ENCODE measurements around the gene ALOX15. TPM values are rescaled to one million over a fixed set of nuclear protein-coding genes. Genes with fewer than 3 reads are reported as not detected.
"Not testable (repeated sequence)": the region's sequence is repeated elsewhere in the genome, so short reads cannot be mapped to it uniquely, and the experiment has no call there.

The ALOX15 gene
- total RNA-seq, 1 experiment from 2014 or later = not detected

DNA sequence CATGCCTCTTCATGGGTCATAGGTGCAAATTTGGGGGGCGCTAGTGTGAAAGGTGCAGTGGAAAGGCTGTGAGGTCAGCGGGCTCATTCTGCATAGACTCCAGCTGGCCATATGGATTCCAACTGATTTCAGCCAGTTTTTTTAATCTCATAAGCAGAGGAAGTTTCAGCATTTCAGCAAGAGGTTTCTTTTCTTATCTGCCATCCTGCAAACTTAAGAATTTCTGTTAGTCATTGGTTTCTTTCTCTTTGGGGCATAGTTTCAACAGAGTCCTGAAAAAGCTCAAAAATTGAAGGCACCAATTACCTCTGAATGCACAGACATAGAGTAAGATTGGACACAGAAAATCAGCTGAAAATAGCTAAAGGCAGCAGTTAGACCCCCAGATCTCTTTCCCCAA lies 16.2 kb upstream of the ALOX15 start:
- no TSS peak for BruUV-seq (replicated peaks)
- Histone ChIP-seq H4K20me1 (ENCODE audit: low read length) (no peaks in the 10 kb centered on the region), H3K27me3 (ENCODE audit: low read length) (no peaks in the 10 kb centered on the region), H3F3A (ENCODE audit: low read length, unreplicated experiment) (no peaks in the 10 kb centered on the region), H3K27ac (ENCODE audit: low read length) (no peak overlapping the region), H3K36me3 (ENCODE audit: low read depth, low read length) (no peaks in the 10 kb centered on the region), H3K9me2 (replicated peaks; ENCODE audit: low read length) (no peaks in the 10 kb centered on the region), H3K4me2 (ENCODE audit: low read length) (no peak overlapping the region), H2AFZ (ENCODE audit: low read length) (no peak overlapping the region), H3K9ac (ENCODE audit: low read length) (no peak overlapping the region), H3K4me1 (ENCODE audit: insufficient read depth, low read length) (no peaks in the 10 kb centered on the region), H3K9me3 (ENCODE audit: low read length) (no peaks in the 10 kb centered on the region), H3K4me3 (ENCODE audit: low read length) (no peak overlapping the region), H3K79me2 (ENCODE audit: low read length) (no peaks in the 10 kb centered on the region)
- TF ChIP-seq EZH2phosphoT487 (IDR thresholded peaks at IDR 0.05; ENCODE audit: borderline replicate concordance, low read length) = no peak
- ChIA-PET CTCF (no interaction called here), POLR2A (ENCODE audit: unreplicated experiment) (no interaction called here)
- ATAC-seq = no peak
- intact Hi-C loops (cut with micrococcal nuclease) = no loop called here
- DNase-seq = no peak

DNA sequence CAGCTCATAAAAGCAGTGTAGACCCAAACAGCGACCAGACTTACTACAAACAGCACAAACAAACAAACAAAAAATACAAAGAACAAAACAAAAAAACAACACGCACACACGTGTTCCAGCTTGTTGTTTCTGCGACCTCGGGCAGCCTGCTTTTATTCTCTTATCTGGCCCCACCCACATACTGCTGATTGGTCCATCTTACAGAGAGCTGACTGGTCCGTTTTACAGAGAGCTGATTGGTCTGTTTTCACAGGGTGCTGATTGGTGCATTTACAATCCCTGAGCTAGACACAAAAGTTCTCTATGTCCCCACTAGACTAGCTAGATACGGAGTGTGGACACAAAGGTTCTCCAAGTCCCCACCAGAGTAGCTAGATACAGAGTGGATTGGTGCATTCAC lies 14.5 kb upstream of the ALOX15 start:
- H2AFZ ChIP-seq (ENCODE audit: low read length); H3K9me3 ChIP-seq (ENCODE audit: low read length); H3K4me3 ChIP-seq (ENCODE audit: low read length); H3K4me1 ChIP-seq (ENCODE audit: insufficient read depth, low read length); H3K27ac ChIP-seq (ENCODE audit: low read length); CTCF ChIA-PET; ATAC-seq; H3K9ac ChIP-seq (ENCODE audit: low read length); H4K20me1 ChIP-seq (ENCODE audit: low read length); DNase-seq; H3K36me3 ChIP-seq (ENCODE audit: low read depth, low read length); H3F3A ChIP-seq (ENCODE audit: low read length, unreplicated experiment); H3K79me2 ChIP-seq (ENCODE audit: low read length); H3K9me2 ChIP-seq (replicated peaks; ENCODE audit: low read length); H3K4me2 ChIP-seq (ENCODE audit: low read length); intact Hi-C loops (cut with micrococcal nuclease); H3K27me3 ChIP-seq (ENCODE audit: low read length); BruUV-seq (replicated peaks): not testable (repeated sequence)
- POLR2A ChIA-PET (ENCODE audit: unreplicated experiment) = interaction anchor here (0.7 kb wide), 1 partner anchor 1983 kb away, joined by 6 read pairs; no protein-coding TSS in a partner anchor

DNA sequence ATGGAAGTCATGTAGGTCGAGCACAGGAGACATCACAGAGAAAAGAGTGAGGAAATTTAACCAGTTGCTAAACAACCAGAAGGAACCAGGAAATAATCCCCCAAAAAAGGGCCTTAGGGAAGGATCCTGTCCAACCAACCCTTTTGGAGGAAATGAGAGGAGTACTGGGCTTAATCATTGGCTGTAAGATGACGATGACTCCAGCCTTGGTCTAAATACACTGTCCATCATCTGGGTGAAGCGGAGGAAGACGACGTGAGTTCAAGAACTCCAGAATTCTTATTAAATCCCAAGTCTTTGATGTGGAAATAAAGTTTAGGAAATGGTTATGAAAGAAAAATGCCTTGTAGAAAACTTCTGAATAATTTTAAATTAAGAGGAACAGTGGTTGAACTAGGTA lies 11.5 kb upstream of the ALOX15 start:
- no peak overlapping the region for H3K4me2 ChIP-seq (ENCODE audit: low read length)
- CTCF ChIA-PET = no interaction called here
- H3K27me3 ChIP-seq (ENCODE audit: low read length) = no peaks in the 10 kb centered on the region
- H3F3A ChIP-seq (ENCODE audit: low read length, unreplicated experiment) = no peaks in the 10 kb centered on the region
- H3K4me3 ChIP-seq (ENCODE audit: low read length) = no peak overlapping the region
- no peaks in the 10 kb centered on the region for H3K4me1 ChIP-seq (ENCODE audit: insufficient read depth, low read length)
- H3K9me3 ChIP-seq (ENCODE audit: low read length) = no peaks in the 10 kb centered on the region
- no peaks in the 10 kb centered on the region for H3K36me3 ChIP-seq (ENCODE audit: low read depth, low read length)
- no peak overlapping the region for H2AFZ ChIP-seq (ENCODE audit: low read length)
- ATAC-seq (no peak), DNase-seq (no peak)
- H3K79me2 ChIP-seq (ENCODE audit: low read length) = no peaks in the 10 kb centered on the region
- no TSS peak for BruUV-seq (replicated peaks)
- POLR2A ChIA-PET (ENCODE audit: unreplicated experiment) = no interaction called here
- intact Hi-C loops (cut with micrococcal nuclease) = no loop called here
- TF ChIP-seq EZH2phosphoT487 (IDR thresholded peaks at IDR 0.05; ENCODE audit: borderline replicate concordance, low read length) (no peak), EZH2 (IDR thresholded peaks at IDR 0.05; ENCODE audit: low read length, unreplicated experiment) (no peak)
- TF ChIP-seq, protein P1, sequence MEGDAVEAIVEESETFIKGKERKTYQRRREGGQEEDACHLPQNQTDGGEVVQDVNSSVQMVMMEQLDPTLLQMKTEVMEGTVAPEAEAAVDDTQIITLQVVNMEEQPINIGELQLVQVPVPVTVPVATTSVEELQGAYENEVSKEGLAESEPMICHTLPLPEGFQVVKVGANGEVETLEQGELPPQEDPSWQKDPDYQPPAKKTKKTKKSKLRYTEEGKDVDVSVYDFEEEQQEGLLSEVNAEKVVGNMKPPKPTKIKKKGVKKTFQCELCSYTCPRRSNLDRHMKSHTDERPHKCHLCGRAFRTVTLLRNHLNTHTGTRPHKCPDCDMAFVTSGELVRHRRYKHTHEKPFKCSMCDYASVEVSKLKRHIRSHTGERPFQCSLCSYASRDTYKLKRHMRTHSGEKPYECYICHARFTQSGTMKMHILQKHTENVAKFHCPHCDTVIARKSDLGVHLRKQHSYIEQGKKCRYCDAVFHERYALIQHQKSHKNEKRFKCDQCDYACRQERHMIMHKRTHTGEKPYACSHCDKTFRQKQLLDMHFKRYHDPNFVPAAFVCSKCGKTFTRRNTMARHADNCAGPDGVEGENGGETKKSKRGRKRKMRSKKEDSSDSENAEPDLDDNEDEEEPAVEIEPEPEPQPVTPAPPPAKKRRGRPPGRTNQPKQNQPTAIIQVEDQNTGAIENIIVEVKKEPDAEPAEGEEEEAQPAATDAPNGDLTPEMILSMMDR (conservative IDR thresholded peaks at IDR 0.05; ENCODE audit: low read depth, low read length) = no peak
- H3K9ac ChIP-seq (ENCODE audit: low read length) = no peak overlapping the region
- H3K9me2 ChIP-seq (replicated peaks; ENCODE audit: low read length) = no peaks in the 10 kb centered on the region
- no peaks in the 10 kb centered on the region for H4K20me1 ChIP-seq (ENCODE audit: low read length)
- H3K27ac ChIP-seq (ENCODE audit: low read length) = no peak overlapping the region

DNA sequence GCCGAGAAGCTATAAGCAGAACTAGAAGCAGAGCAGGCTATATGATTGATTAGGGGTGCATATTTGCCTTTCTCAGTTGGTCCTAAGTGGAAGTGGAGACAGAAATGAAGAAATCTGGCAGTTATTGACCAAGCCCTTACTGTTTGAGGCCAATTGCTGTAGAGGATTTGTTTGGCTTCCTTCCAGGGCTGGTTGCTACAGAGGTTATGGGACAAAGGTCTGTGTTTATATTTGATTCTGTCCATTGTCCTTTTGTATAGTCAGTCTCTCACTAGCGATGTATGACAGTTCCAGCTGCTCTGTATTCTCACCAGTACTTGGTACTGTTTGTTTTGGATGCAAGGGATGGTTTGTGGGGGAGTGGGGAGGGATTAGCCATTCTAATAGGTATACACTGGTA lies 7.3 kb upstream of the ALOX15 start:
- Histone ChIP-seq H3K4me2 (ENCODE audit: low read length) (no peak overlapping the region), H3K9ac (ENCODE audit: low read length) (no peak overlapping the region), H3K27ac (ENCODE audit: low read length) (no peak overlapping the region), H3K4me1 (ENCODE audit: insufficient read depth, low read length) (no peaks in the 10 kb centered on the region), H3F3A (ENCODE audit: low read length, unreplicated experiment) (no peaks in the 10 kb centered on the region), H3K9me2 (replicated peaks; ENCODE audit: low read length) (no peaks in the 10 kb centered on the region), H3K79me2 (ENCODE audit: low read length) (no peaks in the 10 kb centered on the region), H2AFZ (ENCODE audit: low read length) (no peak overlapping the region), H3K27me3 (ENCODE audit: low read length) (no peaks in the 10 kb centered on the region), H3K36me3 (ENCODE audit: low read depth, low read length) (no peaks in the 10 kb centered on the region), H4K20me1 (ENCODE audit: low read length) (no peaks in the 10 kb centered on the region), H3K9me3 (ENCODE audit: low read length) (no peaks in the 10 kb centered on the region), H3K4me3 (ENCODE audit: low read length) (no peak overlapping the region)
- ATAC-seq = no peak
- no peak for DNase-seq
- no TSS peak for BruUV-seq (replicated peaks)
- intact Hi-C loops (cut with micrococcal nuclease) = no loop called here
- ChIA-PET POLR2A (ENCODE audit: unreplicated experiment) (no interaction called here), CTCF (no interaction called here)
- TF ChIP-seq, protein P1 (conservative IDR thresholded peaks at IDR 0.05; ENCODE audit: low read depth, low read length) = no peak
- TF ChIP-seq EZH2phosphoT487 (IDR thresholded peaks at IDR 0.05; ENCODE audit: borderline replicate concordance, low read length) = no peak
- TF ChIP-seq EZH2 (IDR thresholded peaks at IDR 0.05; ENCODE audit: low read length, unreplicated experiment) = no peak

All from PC-3 (cell line).